ENCODE measurements around the gene OR2T1.
"Not testable (repeated sequence)": the region's sequence is repeated elsewhere in the genome, so short reads cannot be mapped to it uniquely, and the experiment has no call there.

OR2T1 gene

DNA sequence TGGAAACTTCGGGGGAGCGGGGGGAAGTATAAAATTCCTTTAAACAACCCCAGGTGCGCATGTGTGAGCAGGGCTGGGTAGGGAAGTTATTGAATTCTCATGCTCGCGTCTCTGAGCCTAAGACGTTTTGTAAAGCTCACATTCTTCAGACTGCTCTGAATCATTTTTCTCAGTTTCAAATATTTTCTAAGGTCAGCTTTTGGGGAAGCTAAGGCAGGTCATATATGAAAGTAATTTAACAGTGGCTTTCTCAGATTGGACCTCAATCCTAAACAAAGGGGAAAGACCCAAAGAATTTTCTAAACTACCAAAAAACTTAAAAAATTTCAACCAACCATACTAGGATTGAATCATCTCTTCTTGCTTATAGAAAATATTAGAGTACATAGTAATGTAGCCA is 32.1 kb downstream of the OR2T1 start:
- not testable (repeated sequence) for DNase-seq (ENCODE audit: low read depth in 4 of 4, low spot score in 1 of 4)

GRCh38 chr1:248436303-248436702 is 33.5 kb downstream of the OR2T1 start:
- not testable (repeated sequence) for DNase-seq (ENCODE audit: low read depth in 4 of 4, low spot score in 1 of 4)

DNA sequence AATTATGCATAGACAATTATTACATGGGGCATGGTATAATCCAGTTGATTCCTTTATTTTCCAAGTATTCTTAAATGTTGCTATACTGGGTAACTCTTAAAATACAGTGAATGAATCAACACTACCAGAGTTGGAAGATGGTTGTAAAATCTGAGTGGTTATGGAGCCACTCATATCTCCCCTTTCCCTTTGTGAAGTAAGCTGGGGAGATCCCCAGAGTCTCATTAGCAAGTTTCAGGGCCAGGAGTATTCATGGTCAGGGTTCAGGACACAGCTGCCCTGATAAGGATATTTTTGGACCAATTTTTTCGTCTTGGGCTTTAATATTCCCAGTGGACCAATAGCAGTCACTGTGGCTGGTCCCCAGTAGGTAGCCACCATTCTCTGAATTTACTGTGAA is 35.8 kb downstream of the OR2T1 start:
- not testable (repeated sequence) for DNase-seq (ENCODE audit: low read depth in 4 of 4, low spot score in 1 of 4)

- DNase-seq (ENCODE audit: low read depth in 4 of 4, low spot score in 1 of 4) = not testable (repeated sequence)
These were observed 36.4 kb downstream of the OR2T1 start for GRCh38 chr1:248439283-248439682.

DNA sequence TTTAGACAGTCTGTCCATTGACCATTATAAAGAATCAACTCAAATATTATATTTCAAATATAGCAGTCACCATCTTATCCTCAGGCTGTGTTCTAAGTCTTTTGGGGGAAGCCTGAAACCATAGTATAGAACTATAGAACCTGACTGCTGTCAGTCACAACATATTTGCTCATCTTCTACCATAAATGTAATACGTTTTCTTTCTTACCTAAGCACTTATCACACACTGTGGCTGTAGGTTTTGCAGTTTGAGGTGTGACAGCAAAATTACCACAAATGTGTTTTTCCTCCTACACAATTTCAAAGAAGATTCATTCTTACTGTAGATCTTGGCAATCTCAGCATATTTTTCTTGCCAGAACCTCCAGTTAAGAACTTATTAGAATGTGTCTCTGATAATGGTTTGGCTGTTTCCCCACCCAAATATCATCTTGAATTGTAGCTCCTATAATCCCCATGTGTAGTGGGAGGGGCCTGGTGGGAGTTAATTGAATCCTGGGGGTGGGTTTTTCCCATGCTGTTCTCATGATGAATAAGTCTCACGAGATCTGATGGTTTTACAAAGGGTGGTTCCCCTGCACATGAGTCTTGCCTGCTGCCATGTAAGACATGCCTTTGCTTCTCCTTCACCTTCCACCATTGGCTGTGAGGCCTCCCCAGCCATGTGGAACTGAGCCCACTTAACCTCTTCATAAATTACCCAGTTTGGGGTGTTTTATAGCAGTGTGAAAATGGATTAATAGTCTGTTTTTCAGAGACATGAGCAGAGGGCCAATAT is 39.8 kb downstream of the OR2T1 start:
- not testable (repeated sequence) for DNase-seq (ENCODE audit: low read depth in 4 of 4, low spot score in 1 of 4)

GRCh38 chr1:248444603-248445002 is 41.8 kb downstream of the OR2T1 start:
- DNase-seq (ENCODE audit: low read depth in 4 of 4, low spot score in 1 of 4) = not testable (repeated sequence)

- DNase-seq (ENCODE audit: low read depth in 4 of 4, low spot score in 1 of 4) = not testable (repeated sequence)
These were observed 42.6 kb downstream of the OR2T1 start, which contains the start of gene OR2T2 for GRCh38 chr1:248445399-248445798. OR2T2 (plus strand) TSS chr1:248445637; CDS start chr1:248452798, 7,161 bp downstream.

GRCh38 chr1:248448409-248449074 is 45.7 kb downstream of the OR2T1 start:
- DNase-seq (ENCODE audit: low read depth in 4 of 4, low spot score in 1 of 4) = not testable (repeated sequence)

GRCh38 chr1:248449821-248450465 is 47.1 kb downstream of the OR2T1 start:
- DNase-seq (ENCODE audit: low read depth in 4 of 4, low spot score in 1 of 4) = not testable (repeated sequence)

DNA sequence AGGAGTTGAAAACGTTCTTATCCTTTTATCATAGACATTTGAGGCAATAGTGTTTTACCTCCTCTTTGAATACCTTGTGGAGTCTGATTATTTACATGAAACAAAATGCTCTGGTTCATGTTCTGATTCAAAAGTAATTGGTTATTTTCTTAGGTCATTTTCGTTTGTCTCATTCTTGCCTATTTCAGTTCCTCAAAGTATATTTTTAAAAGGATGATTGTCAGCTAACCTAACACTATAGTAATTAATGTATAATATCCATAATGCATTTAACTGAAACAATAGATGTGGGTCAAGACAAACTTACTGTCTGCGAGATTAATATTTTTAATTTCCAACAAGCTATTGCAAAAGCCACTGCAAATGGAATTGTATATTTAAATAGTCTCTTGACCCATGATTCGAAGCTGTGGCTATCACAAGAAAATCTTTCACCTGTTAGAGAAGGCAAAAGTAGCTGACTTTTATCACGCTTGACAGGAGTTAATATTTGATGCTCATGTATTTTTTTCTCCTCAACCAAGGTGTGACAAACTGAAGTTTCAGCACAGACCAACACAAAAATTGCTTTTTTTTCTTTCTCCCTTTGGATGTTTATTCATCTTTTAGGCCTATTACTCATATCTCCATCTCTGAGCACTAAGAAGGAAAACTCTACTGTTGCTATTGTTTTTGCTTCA is 47.8 kb downstream of the OR2T1 start:
- not testable (repeated sequence) for DNase-seq (ENCODE audit: low read depth in 4 of 4, low spot score in 1 of 4)

DNA sequence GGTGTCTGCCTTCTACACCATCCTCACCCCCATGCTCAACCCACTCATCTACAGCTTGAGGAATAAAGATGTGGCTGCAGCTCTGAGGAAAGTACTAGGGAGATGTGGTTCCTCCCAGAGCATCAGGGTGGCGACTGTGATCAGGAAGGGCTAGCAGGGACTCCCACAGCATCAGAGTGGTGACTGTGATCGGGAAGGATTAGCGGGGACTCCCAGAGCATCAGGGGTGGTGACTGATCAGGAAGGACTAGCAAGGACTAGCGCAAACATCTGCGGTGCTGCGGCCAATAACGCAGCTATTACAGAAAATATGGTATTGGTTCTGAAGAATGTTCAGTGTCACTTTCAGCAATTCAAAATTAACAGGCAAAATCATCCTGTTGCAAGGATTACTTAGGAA is 50.8 kb downstream of the OR2T1 start:
- not testable (repeated sequence) for DNase-seq (ENCODE audit: low read depth in 4 of 4, low spot score in 1 of 4)

DNA sequence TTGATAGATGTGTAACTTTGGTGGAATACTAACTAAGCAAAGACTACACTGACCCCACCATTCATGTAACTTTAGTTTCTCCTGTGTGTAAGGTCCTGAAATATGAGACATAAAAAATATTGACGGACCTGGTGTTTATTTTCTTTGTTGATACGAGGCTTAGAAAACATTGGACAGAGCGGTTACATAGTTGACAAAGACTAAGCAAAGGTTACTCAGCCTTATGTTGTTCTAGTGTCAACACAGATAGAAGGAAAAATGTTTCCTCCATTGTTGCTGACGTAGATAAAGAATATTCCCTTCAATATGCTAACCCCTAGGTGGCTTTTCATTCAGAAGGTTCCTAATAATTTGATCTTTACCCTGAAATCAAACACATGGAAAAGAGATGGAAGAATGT is 52.2 kb downstream of the OR2T1 start:
- not testable (repeated sequence) for DNase-seq (ENCODE audit: low read depth in 4 of 4, low spot score in 1 of 4)

GRCh38 chr1:248456635-248457034 is 53.8 kb downstream of the OR2T1 start:
- DNase-seq (ENCODE audit: low read depth in 4 of 4, low spot score in 1 of 4) = not testable (repeated sequence)
